K562 (cell line): Measurements from ENCODE around the gene THSD8. TPM values are rescaled to one million over a fixed set of nuclear protein-coding genes. Genes with fewer than 3 reads are reported as not detected.

Experiments used
- ATF3 ChIP-seq, 2 experiments: fragments of 450-650 bp in 1 of 2; sonication (generic) in 1 of 2; formaldehyde crosslinking in 1 of 2; IDR thresholded peaks in 1 of 2; conservative IDR thresholded peaks in 1 of 2; 2 replicates each; pipeline versions ENCODE4 v1.6.1 to v1.8.1; 2016 to 2023; ENCODE audit warnings: mild to moderate bottlenecking in 2 of 2, moderate library complexity in 2 of 2, inconsistent platforms in 1 of 2, missing genetic modification reagents in 1 of 2
- BACH1 ChIP-seq: fragments of 200-800 bp; sonication (Bioruptor generic); IDR thresholded peaks from 2 replicates; pipeline ENCODE4 v1.6.1; 2016; ENCODE audit warnings: missing genetic modification characterization, missing compliant biosample characterization
- BCOR ChIP-seq: fragments of 450-650 bp; IDR thresholded peaks from 2 replicates; pipeline ENCODE4 v1.6.1; 2016
- CHAMP1 ChIP-seq: fragments of 450-650 bp; IDR thresholded peaks from 2 replicates; pipeline ENCODE4 v1.6.1; 2016; ENCODE audit warnings: mild to moderate bottlenecking
- DLX4 ChIP-seq: fragments of 250-450 bp; sonication (Bioruptor Pico); IDR thresholded peaks from 2 replicates; pipeline ENCODE4 v1.6.1; 2021; ENCODE audit warnings: mild to moderate bottlenecking
- ELF2 ChIP-seq: fragments of 250-450 bp; sonication (Bioruptor Pico); IDR thresholded peaks from 2 replicates; pipeline ENCODE4 v1.5.0; 2021; ENCODE audit warnings: mild to moderate bottlenecking
- EZH2 ChIP-seq: IDR thresholded peaks from 2 replicates; pipeline ENCODE4 v1.6.1; 2012; ENCODE audit warnings: low read depth, mild to moderate bottlenecking, inconsistent platforms, low read length, borderline replicate concordance
- GABPB2 ChIP-seq: fragments of 250-450 bp; sonication (Bioruptor Pico); conservative IDR thresholded peaks from 2 replicates; pipeline ENCODE4 v1.5.1; 2021; ENCODE audit warnings: mild to moderate bottlenecking
- HEY1 ChIP-seq: fragments of 250-450 bp; sonication (Bioruptor Pico); IDR thresholded peaks from 2 replicates; pipeline ENCODE4 v1.5.0; 2020; ENCODE audit warnings: mild to moderate bottlenecking, moderate library complexity, borderline replicate concordance
- HINFP ChIP-seq: fragments of 450-650 bp; conservative IDR thresholded peaks from 2 replicates; pipeline ENCODE4 v1.6.1; 2016; ENCODE audit warnings: missing genetic modification characterization, low read depth, mild to moderate bottlenecking, control low read depth, missing compliant biosample characterization
- ILK ChIP-seq: fragments of 450-650 bp; IDR thresholded peaks from 2 replicates; pipeline ENCODE4 v1.6.1; 2016; ENCODE audit warnings: missing genetic modification characterization, low read depth, mild to moderate bottlenecking, missing compliant biosample characterization, moderate library complexity, borderline replicate concordance
- NFIX ChIP-seq: fragments of 250-450 bp; sonication (Bioruptor Pico); IDR thresholded peaks from 2 replicates; pipeline ENCODE4 v1.4.0; 2020; ENCODE audit warnings: low read depth, mild to moderate bottlenecking, moderate library complexity
- SLC30A9 ChIP-seq: fragments of 250-450 bp; sonication (Bioruptor Pico); IDR thresholded peaks from 2 replicates; pipeline ENCODE4 v1.8.0; 2022; ENCODE audit warnings: mild to moderate bottlenecking, moderate library complexity
- TAF15 ChIP-seq: fragments of 200-400 bp; formaldehyde crosslinking; IDR thresholded peaks from 2 replicates; pipeline ENCODE4 v1.6.1; 2017; ENCODE audit warnings: mild to moderate bottlenecking, low read depth, low read length, moderate library complexity
- ZBTB12 ChIP-seq: fragments of 250-450 bp; sonication (Bioruptor Pico); IDR thresholded peaks from 2 replicates; pipeline ENCODE4 v1.4.0; 2020
- ZC3H11A ChIP-seq: IDR thresholded peaks from 2 replicates; pipeline ENCODE4 v1.6.1; 2012; ENCODE audit warnings: low read depth, low read length, improper control_type of control experiment
- ZKSCAN3 ChIP-seq: fragments of 250-450 bp; sonication (Bioruptor Pico); IDR thresholded peaks from 2 replicates; pipeline ENCODE4 v1.4.0; 2020
- ZNF124 ChIP-seq: sonication (generic); formaldehyde crosslinking; IDR thresholded peaks from 2 replicates; pipeline ENCODE4 v1.8.1; 2022; ENCODE audit warnings: missing genetic modification reagents
- ZNF41 ChIP-seq: fragments of 250-450 bp; sonication (Bioruptor Pico); conservative IDR thresholded peaks from 2 replicates; pipeline ENCODE4 v1.4.0; 2020; ENCODE audit warnings: mild to moderate bottlenecking
- ZNF695 ChIP-seq: fragments of 450-650 bp; formaldehyde crosslinking; IDR thresholded peaks from 2 replicates; pipeline ENCODE4 v1.4.0; 2020; ENCODE audit warnings: mild to moderate bottlenecking, moderate library complexity
- ZSCAN32 ChIP-seq: fragments of 450-650 bp; formaldehyde crosslinking; IDR thresholded peaks from 2 replicates; pipeline ENCODE4 v1.4.0; 2020; ENCODE audit warnings: mild to moderate bottlenecking, moderate library complexity
- polyA plus RNA-seq, 8 experiments: library from polyadenylated mRNA; depleted of rRNA in 4 of 8; stranded (reverse) in 5 of 8; unstranded in 3 of 8; fragments of >200 nt; fragmentation: Nextera tagmentation in 2 of 8; fragmentation: Illumina TruSeq in 1 of 8; extraction: Ambion mirVana in 2 of 8; extraction: Trizol in 1 of 8; gene quantifications; 2 replicates each; pipeline versions ENCODE4 v1.2.1 to v1.2.3, GENCODE V29; 2011 to 2014; ENCODE audit warnings: inconsistent platforms in 1 of 8, missing spikeins in 1 of 8
- total RNA-seq, 7 experiments: library from RNA; depleted of rRNA in 6 of 7; stranded (reverse); fragments of >200 nt in 6 of 7; fragmentation: Illumina TruSeq in 2 of 7; extraction: Trizol in 2 of 7; gene quantifications; 2 replicates each; pipeline versions ENCODE4 v1.2.1 to v1.2.3, GENCODE V29; 2011 to 2021; ENCODE audit warnings: low replicate concordance in 1 of 7

THSD8 gene
- total and polyA plus RNA-seq, 9 of the 15 experiments (the other 6 are each of a cell fraction or from before 2014, with no cell fraction given): 8.4 to 42.4 (median 19.9) TPM; not detected in 2

- no peak for TF ChIP-seq ZC3H11A
- TF ChIP-seq BCOR: no peak
- TF ChIP-seq ZSCAN32 (CRISPR knock-in tag): no peak
- no peak for TF ChIP-seq HINFP (tag)
- TF ChIP-seq ZNF41: no peak
- TF ChIP-seq ZNF124 (CRISPR knock-in tag): no peak
- no peak for TF ChIP-seq HEY1 (CRISPR knock-in tag)
- no peak for TF ChIP-seq ZBTB12
- TF ChIP-seq CHAMP1: no peak
- no peak for TF ChIP-seq BACH1 (tag)
- no peak for TF ChIP-seq NFIX
- TF ChIP-seq GABPB2 (CRISPR knock-in tag): no peak
- TF ChIP-seq ILK: no peak
- TF ChIP-seq ELF2 (CRISPR knock-in tag): no peak
- TF ChIP-seq SLC30A9 (CRISPR knock-in tag): no peak
- TF ChIP-seq DLX4 (CRISPR knock-in tag): no peak
- TF ChIP-seq ZKSCAN3 (CRISPR knock-in tag): no peak
- TF ChIP-seq TAF15: no peak; the same call in 1 of the 2 replicates
- no peak for TF ChIP-seq EZH2
- TF ChIP-seq ZNF695: no peak
- peak; percentile 49 for TF ChIP-seq ATF3 (IDR thresholded peaks at IDR 0.05)
- no peak for TF ChIP-seq ATF3 (CRISPR knock-in tag; conservative IDR thresholded peaks at IDR 0.05)
Observed at GRCh38 chr19:12847159-12848139, 45.6 kb downstream of the THSD8 start (continued).
